ENCODE data around the gene CBX7.

The CBX7 gene

GRCh38 chr22:39090426-39091064, 61.9 kb downstream of the CBX7 start:
- DNase-seq, result peak; percentile 97

GRCh38 chr22:39089928-39090327, 62.6 kb downstream of the CBX7 start:
- DNase-seq, result peak; percentile 49

- no peak for DNase-seq
These were observed 63.8 kb downstream of the CBX7 start for GRCh38 chr22:39088685-39089032.

GRCh38 chr22:39087881-39088684, 64.4 kb downstream of the CBX7 start:
- no peak for DNase-seq

GRCh38 chr22:39087098-39087497, 65.4 kb downstream of the CBX7 start:
- DNase-seq, result no peak

- DNase-seq, result no peak
These were observed 67.8 kb downstream of the CBX7 start for GRCh38 chr22:39084666-39085065.

- no peak for DNase-seq
These were observed 69.0 kb downstream of the CBX7 start for GRCh38 chr22:39083212-39084165.

GRCh38 chr22:39081598-39081997, 70.9 kb downstream of the CBX7 start:
- DNase-seq, result no peak

GRCh38 chr22:39081016-39081415, 71.5 kb downstream of the CBX7 start:
- no peak for DNase-seq

All from NK-92 treated with Interleukin-12 subunit alpha and Interleukin-12 subunit beta, amount 100 ng/mL, for 24 hours (cell line).